SU-DHL-6 (cell line): ENCODE results near the gene TDRD1.
A peak's percentile ranks its signal among the peaks of the same experiment; 100 is the strongest.

Experiments used
- H2AFZ ChIP-seq: fragments of 200-600 bp; sonication (generic); 2 replicates; pipeline ENCODE4 v1.6.1; 2014; ENCODE audit warnings: low read depth, mild to moderate bottlenecking, moderate library complexity, mixed read lengths, antibody characterized with exemption, low read length; ENCODE audit not compliant: severe bottlenecking
- H3F3A ChIP-seq: fragments of 200-600 bp; shearing (Covaris generic); 2 replicates; pipeline ENCODE4 v1.6.0; 2016; ENCODE audit warnings: antibody characterized with exemption, mild to moderate bottlenecking; ENCODE audit not compliant: insufficient read depth
- H3K27ac ChIP-seq: fragments of 200-600 bp; sonication (generic); 2 replicates; pipeline ENCODE4 v1.5.1; 2016; ENCODE audit warnings: low read depth, mild to moderate bottlenecking, low read length, moderate library complexity, mixed read lengths
- H3K27me3 ChIP-seq: fragments of 200-600 bp; sonication (generic), shearing (Covaris generic); 2 replicates; pipeline ENCODE4 v1.6.0; 2014; ENCODE audit warnings: mild to moderate bottlenecking, low read length
- H3K36me3 ChIP-seq: fragments of 200-600 bp; sonication (generic); 2 replicates; pipeline ENCODE4 v1.6.1; 2014; ENCODE audit warnings: mild to moderate bottlenecking, low read length, mixed read lengths
- H3K4me2 ChIP-seq: fragments of 300-600, 200-600 bp; shearing (Covaris generic), sonication (generic); 2 replicates; pipeline ENCODE4 v1.6.0; 2014; ENCODE audit warnings: low read length, low read depth, mild to moderate bottlenecking; ENCODE audit not compliant: poor library complexity, severe bottlenecking
- H3K4me3 ChIP-seq: fragments of 200-600 bp; sonication (generic); 2 replicates; pipeline ENCODE4 v1.5.1; 2014; ENCODE audit warnings: antibody characterized with exemption, low read length, mild to moderate bottlenecking, mixed read lengths; ENCODE audit not compliant: insufficient read depth, poor library complexity, severe bottlenecking
- H3K79me2 ChIP-seq: fragments of 200-600 bp; sonication (generic); 2 replicates; pipeline ENCODE4 v1.6.1; 2014; ENCODE audit warnings: mild to moderate bottlenecking, low read length, moderate library complexity; ENCODE audit not compliant: insufficient read depth
- H3K9ac ChIP-seq: fragments of 200-600 bp; sonication (generic); 2 replicates; pipeline ENCODE4 v1.7.0; 2014; ENCODE audit warnings: mild to moderate bottlenecking, low read length
- H3K9me2 ChIP-seq: fragments of 200-600 bp; sonication (generic); replicated peaks from 2 replicates; pipeline ENCODE4 v1.6.1; 2014; ENCODE audit warnings: low read length; ENCODE audit not compliant: insufficient read depth
- H3K9me3 ChIP-seq: fragments of 200-600 bp; sonication (generic); 2 replicates; pipeline ENCODE4 v1.6.1; 2014; ENCODE audit warnings: low read length, mixed read lengths; ENCODE audit not compliant: insufficient read depth
- H4K20me1 ChIP-seq: fragments of 200-600 bp; sonication (generic); 2 replicates; pipeline ENCODE4 v1.6.1; 2014; ENCODE audit warnings: low read depth, mild to moderate bottlenecking, antibody characterized with exemption, low read length, moderate library complexity, mixed read lengths
- EZH2phosphoT487 ChIP-seq: fragments of 200-600 bp; sonication (generic), shearing (Covaris generic); conservative IDR thresholded peaks from 2 replicates; pipeline ENCODE4 v1.6.1; 2018; ENCODE audit warnings: mild to moderate bottlenecking, antibody characterized with exemption, low read length, moderate library complexity, mixed read lengths
- TF ChIP-seq, protein P1 (sequence below): fragments of 200-600 bp; sonication (generic); IDR thresholded peaks from one replicate; pipeline ENCODE4 v1.5.1; 2017; ENCODE audit warnings: antibody characterized with exemption, mild to moderate bottlenecking, low read length, moderate library complexity; ENCODE audit not compliant: insufficient read depth, poor library complexity, severe bottlenecking

TDRD1 gene

DNA sequence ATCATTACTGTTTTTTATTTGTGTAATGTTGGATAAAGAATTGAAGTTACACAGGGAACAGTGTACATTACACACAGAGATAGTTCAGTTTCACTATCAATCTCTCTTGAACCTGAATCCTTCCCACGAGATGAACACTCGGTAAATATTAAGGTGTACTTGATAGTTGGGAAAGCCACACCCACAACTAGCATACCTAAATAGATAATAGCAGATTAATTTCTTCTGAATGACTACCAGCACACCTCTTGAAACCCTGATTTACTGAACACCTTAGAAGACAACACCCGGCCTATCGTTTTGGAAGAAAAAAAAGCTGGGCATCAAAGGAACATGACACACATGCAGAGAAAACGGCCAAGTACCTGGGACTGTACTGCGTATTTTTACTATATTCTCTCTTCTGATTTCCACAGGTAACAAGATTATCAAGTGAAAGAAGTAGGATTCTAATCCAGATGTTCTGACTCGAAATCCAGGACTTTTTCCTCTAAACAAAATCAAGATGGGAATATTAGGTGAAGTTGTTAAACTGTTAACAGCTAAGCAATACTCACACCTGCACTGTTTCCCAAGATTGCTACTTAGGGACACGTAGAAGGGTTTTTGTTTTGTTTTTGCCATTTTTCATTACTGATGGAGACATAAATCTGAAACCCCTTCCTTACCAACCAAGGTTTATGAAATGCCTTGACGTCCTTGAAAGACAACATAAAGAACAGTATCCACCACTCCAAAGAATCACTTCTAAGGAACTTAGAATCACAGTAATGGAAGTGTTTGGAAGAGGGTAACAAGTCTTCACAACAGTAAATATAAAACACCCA lies 6.2 kb upstream of the TDRD1 start:
- Histone ChIP-seq H3K4me3 (peak overlapping the region; percentile 69), H3K27ac (no peak overlapping the region), H3K4me2 (peak overlapping the region; percentile 81), H3K9ac (peak overlapping the region; percentile 65), H3K79me2 (no peaks in the 10 kb centered on the region), H3K27me3 (no peaks in the 10 kb centered on the region), H3F3A (no peaks in the 10 kb centered on the region), H4K20me1 (no peaks in the 10 kb centered on the region), H3K9me2 (no peaks in the 10 kb centered on the region), H2AFZ (peak overlapping the region; percentile 64), H3K9me3 (peaks cover 5% of the 10 kb centered on the region; the same call in 1 of the 2 replicates), H3K36me3 (peaks cover 6% of the 10 kb centered on the region; the same call in 1 of the 2 replicates)
- TF ChIP-seq, protein P1, sequence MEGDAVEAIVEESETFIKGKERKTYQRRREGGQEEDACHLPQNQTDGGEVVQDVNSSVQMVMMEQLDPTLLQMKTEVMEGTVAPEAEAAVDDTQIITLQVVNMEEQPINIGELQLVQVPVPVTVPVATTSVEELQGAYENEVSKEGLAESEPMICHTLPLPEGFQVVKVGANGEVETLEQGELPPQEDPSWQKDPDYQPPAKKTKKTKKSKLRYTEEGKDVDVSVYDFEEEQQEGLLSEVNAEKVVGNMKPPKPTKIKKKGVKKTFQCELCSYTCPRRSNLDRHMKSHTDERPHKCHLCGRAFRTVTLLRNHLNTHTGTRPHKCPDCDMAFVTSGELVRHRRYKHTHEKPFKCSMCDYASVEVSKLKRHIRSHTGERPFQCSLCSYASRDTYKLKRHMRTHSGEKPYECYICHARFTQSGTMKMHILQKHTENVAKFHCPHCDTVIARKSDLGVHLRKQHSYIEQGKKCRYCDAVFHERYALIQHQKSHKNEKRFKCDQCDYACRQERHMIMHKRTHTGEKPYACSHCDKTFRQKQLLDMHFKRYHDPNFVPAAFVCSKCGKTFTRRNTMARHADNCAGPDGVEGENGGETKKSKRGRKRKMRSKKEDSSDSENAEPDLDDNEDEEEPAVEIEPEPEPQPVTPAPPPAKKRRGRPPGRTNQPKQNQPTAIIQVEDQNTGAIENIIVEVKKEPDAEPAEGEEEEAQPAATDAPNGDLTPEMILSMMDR, result no peak
- no peak for TF ChIP-seq EZH2phosphoT487

DNA sequence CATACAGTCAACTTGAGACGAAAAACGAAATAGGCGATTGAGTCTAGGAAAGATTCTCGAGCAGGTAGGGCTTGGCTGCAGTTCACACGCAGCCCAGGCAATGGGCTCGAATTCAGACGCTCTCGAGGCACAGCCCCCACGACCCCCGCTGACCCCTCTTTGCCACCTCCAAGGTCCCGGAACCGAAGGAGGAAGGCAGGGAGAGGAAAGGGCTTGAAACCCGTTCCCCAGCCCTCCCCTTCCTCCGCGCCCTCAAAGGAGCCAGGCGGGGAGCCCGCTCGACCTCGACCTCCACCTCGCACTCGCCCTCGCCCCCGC lies 5.6 kb upstream of the TDRD1 start:
- peaks cover 4% of the 10 kb centered on the region; the same call in 1 of the 2 replicates for H3K36me3 ChIP-seq
- H2AFZ ChIP-seq, result peak overlapping the region; percentile 64
- H3K4me2 ChIP-seq, result peak overlapping the region; percentile 81
- no peaks in the 10 kb centered on the region for H3K9me2 ChIP-seq
- peak overlapping the region; percentile 69 for H3K4me3 ChIP-seq
- H4K20me1 ChIP-seq, result no peaks in the 10 kb centered on the region
- no peaks in the 10 kb centered on the region for H3K27me3 ChIP-seq
- H3K79me2 ChIP-seq, result no peaks in the 10 kb centered on the region
- no peak overlapping the region for H3K27ac ChIP-seq
- H3K9ac ChIP-seq, result peak overlapping the region; percentile 65
- H3F3A ChIP-seq, result no peaks in the 10 kb centered on the region
- no peak for TF ChIP-seq EZH2phosphoT487
- TF ChIP-seq, protein P1, result no peak
- H3K9me3 ChIP-seq, result peaks cover 2% of the 10 kb centered on the region; the same call in 1 of the 2 replicates

DNA sequence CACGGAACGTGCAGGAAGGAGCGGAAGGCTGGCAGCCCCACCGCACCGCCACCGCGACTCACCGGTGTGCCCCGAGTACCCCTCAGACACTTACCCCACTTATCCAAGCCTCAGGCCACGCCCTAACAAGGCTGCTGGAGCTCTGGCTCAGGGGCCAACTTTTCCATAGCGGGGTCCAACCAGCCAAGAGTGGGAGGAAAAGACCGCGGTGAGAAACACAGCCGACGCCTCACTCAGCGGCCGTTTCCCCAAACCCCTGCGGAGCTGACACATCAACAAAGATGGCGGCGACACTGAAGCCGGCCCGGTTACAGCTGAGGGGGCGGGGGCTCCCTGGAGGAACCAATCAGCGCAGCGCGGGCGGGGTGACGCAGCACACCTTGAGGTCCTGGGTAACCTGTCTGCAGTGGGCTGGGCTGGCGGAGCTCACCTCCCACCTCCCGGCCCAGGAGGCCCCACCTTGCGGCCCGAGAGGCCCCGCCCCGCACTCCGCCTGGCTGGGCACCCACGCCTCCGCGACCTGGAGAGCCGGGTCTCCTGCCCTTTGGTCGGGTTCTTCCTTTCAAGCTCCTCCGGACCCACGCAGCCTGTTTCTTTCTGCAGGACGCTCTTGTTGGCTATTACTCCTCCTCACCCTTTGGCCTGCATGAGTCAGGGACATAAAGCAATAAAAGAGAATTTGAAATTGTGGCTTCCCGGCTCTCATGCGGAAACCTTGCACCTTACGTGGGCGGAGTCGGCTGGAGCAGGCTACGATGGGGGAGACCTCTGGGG lies 5.0 kb upstream of the TDRD1 start, which contains the start of gene CCDC186:
Gene CCDC186, minus strand, starts transcription at position 283 of the 774 bp plus-strand sequence. CDS start 10,935 bp downstream, outside the sequence.
- no peaks in the 10 kb centered on the region for H3K79me2 ChIP-seq
- peak within 1 kb of the TSS; percentile 69 for H3K4me3 ChIP-seq
- H3K36me3 ChIP-seq, result no peaks in the 10 kb centered on the region
- no peaks in the 10 kb centered on the region for H3K27me3 ChIP-seq
- H3F3A ChIP-seq, result no peaks in the 10 kb centered on the region
- H3K9me2 ChIP-seq, result no peaks in the 10 kb centered on the region
- peak within 1 kb of the TSS; percentile 81 for H3K4me2 ChIP-seq
- H3K9me3 ChIP-seq, result no peaks in the 10 kb centered on the region
- peak within 1 kb of the TSS; percentile 65 for H3K9ac ChIP-seq
- H4K20me1 ChIP-seq, result no peaks in the 10 kb centered on the region
- no peak for TF ChIP-seq EZH2phosphoT487
- no peak within 1 kb of the TSS for H3K27ac ChIP-seq
- H2AFZ ChIP-seq, result peak within 1 kb of the TSS; percentile 94
